ENCODE measurements around the gene CD59. TPM values are rescaled to one million over a fixed set of nuclear protein-coding genes. Genes with fewer than 3 reads are reported as not detected.
A peak's percentile ranks its signal among the peaks of the same experiment; 100 is the strongest.

Gene CD59
- total and polyA plus RNA-seq, 9 of the 15 experiments (the other 6 are each of a cell fraction or from before 2014, with no cell fraction given), result 38.1 to 338 (median 173) TPM

DNA sequence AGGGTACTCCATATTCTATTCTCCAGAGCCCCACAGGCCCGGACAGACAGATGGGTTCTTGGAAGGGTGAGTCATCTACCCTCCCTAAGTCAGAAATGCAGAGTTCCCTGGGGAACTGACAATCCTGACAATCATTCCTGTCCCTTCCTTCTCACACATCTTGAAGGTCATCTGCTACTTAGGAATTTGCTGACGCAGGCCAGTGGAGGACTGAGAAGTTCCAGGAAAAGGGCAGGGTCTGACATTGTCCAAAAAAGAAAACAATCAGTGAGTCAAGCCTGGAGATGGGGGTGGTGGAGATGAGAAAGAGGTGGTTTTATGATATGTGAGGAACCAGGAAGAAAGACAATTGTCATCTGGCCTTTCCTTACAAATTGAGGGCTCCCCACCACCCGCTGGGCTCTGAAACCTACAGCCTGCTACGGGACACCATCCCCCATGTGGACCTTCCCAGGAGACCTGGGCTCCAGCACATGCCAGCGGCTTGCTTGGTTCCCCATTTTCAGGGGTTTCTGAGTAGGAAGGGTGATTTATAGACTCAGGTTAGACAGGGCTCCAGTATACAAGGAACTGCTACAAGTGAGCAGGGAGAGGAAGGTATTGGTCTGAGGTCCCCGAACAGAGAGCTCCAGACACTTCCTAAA is 12.9 kb downstream of the CD59 start (continued):
- TF ChIP-seq, protein P1, sequence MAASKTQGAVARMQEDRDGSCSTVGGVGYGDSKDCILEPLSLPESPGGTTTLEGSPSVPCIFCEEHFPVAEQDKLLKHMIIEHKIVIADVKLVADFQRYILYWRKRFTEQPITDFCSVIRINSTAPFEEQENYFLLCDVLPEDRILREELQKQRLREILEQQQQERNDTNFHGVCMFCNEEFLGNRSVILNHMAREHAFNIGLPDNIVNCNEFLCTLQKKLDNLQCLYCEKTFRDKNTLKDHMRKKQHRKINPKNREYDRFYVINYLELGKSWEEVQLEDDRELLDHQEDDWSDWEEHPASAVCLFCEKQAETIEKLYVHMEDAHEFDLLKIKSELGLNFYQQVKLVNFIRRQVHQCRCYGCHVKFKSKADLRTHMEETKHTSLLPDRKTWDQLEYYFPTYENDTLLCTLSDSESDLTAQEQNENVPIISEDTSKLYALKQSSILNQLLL (CRISPR knock-in tag; IDR thresholded peaks at IDR 0.05; ENCODE audit: borderline replicate concordance), result no peak
- TF ChIP-seq, protein P2, sequence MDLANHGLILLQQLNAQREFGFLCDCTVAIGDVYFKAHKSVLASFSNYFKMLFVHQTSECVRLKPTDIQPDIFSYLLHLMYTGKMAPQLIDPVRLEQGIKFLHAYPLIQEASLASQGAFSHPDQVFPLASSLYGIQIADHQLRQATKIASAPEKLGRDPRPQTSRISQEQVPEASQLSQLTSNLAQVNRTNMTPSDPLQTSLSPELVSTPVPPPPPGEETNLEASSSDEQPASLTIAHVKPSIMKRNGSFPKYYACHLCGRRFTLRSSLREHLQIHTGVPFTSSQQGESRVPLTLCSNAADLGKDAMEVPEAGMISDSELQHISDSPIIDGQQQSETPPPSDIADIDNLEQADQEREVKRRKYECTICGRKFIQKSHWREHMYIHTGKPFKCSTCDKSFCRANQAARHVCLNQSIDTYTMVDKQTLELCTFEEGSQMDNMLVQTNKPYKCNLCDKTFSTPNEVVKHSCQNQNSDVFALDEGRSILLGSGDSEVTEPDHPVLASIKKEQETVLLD (IDR thresholded peaks at IDR 0.05), result peak; percentile 32; the same call in 1 of the 2 replicates
- peak; percentile 23; the same call in 1 of the 2 replicates for TF ChIP-seq TFAP4 (CRISPR knock-in tag; IDR thresholded peaks at IDR 0.05; ENCODE audit: borderline replicate concordance)
- no peak for TF ChIP-seq SFPQ (IDR thresholded peaks at IDR 0.05; ENCODE audit: low read depth, low read length)
- TF ChIP-seq ZFX (CRISPR knock-in tag; IDR thresholded peaks at IDR 0.05), result no peak
- TF ChIP-seq ZNF384 (IDR thresholded peaks at IDR 0.05; ENCODE audit: low read depth, low read length), result no peak
- TF ChIP-seq, protein P3, sequence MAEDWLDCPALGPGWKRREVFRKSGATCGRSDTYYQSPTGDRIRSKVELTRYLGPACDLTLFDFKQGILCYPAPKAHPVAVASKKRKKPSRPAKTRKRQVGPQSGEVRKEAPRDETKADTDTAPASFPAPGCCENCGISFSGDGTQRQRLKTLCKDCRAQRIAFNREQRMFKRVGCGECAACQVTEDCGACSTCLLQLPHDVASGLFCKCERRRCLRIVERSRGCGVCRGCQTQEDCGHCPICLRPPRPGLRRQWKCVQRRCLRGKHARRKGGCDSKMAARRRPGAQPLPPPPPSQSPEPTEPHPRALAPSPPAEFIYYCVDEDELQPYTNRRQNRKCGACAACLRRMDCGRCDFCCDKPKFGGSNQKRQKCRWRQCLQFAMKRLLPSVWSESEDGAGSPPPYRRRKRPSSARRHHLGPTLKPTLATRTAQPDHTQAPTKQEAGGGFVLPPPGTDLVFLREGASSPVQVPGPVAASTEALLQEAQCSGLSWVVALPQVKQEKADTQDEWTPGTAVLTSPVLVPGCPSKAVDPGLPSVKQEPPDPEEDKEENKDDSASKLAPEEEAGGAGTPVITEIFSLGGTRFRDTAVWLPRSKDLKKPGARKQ (CRISPR knock-in tag; IDR thresholded peaks at IDR 0.05), result no peak
- no peak for TF ChIP-seq BHLHE40 (IDR thresholded peaks at IDR 0.05; ENCODE audit: low read length)
- TF ChIP-seq RFX7 (CRISPR knock-in tag; IDR thresholded peaks at IDR 0.05), result no peak
- TF ChIP-seq, protein P4, sequence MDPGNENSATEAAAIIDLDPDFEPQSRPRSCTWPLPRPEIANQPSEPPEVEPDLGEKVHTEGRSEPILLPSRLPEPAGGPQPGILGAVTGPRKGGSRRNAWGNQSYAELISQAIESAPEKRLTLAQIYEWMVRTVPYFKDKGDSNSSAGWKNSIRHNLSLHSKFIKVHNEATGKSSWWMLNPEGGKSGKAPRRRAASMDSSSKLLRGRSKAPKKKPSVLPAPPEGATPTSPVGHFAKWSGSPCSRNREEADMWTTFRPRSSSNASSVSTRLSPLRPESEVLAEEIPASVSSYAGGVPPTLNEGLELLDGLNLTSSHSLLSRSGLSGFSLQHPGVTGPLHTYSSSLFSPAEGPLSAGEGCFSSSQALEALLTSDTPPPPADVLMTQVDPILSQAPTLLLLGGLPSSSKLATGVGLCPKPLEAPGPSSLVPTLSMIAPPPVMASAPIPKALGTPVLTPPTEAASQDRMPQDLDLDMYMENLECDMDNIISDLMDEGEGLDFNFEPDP (CRISPR knock-in tag; IDR thresholded peaks at IDR 0.05), result no peak
- TF ChIP-seq TOE1 (IDR thresholded peaks at IDR 0.05; ENCODE audit: borderline replicate concordance), result no peak
- TF ChIP-seq TOE1 (CRISPR knock-in tag; IDR thresholded peaks at IDR 0.05; ENCODE audit: borderline replicate concordance, low read depth), result no peak
- TF ChIP-seq SRSF1 (IDR thresholded peaks at IDR 0.05; ENCODE audit: low read depth, low read length), result no peak
- no peak for TF ChIP-seq GTF2E2 (tag; IDR thresholded peaks at IDR 0.05)
- no peak for TF ChIP-seq POLR3A (IDR thresholded peaks at IDR 0.05; ENCODE audit: borderline replicate concordance, extremely low read depth, insufficient read depth, insufficient read length)
- TF ChIP-seq HNRNPLL (IDR thresholded peaks at IDR 0.05; ENCODE audit: low read depth, low read length, poor library complexity, severe bottlenecking), result no peak
- TF ChIP-seq CREBBP (IDR thresholded peaks at IDR 0.05; ENCODE audit: low read depth, low read length), result no peak
- no peak for TF ChIP-seq RUNX1 (IDR thresholded peaks at IDR 0.05; ENCODE audit: low read depth)
- no peak for TF ChIP-seq ZNF785 (CRISPR knock-in tag; IDR thresholded peaks at IDR 0.05)

Measured in K562 (cell line).